Tibial artery (tissue), 4 donors: ENCODE measurements around the gene MMP8.

Source experiments
- DNase-seq, 2 donors: peaks; one replicate each; pipeline ENCODE4 v3.0.0-alpha.2; 2019
- H3K27ac ChIP-seq, 2 donors: fragments of 200-600 bp; sonication (generic) in 1 of 2; 1 replicate in 1 of 2; 2 replicates in 1 of 2; pipeline ENCODE4 v1.5.1; 2018 to 2019; ENCODE audit warnings: mild to moderate bottlenecking in 1 of 2
- H3K27me3 ChIP-seq, 2 donors: fragments of 200-600 bp; sonication (generic) in 1 of 2; one replicate each; pipeline versions ENCODE4 v1.5.1 to v1.6.0; 2016 to 2019
- H3K36me3 ChIP-seq, 3 donors: fragments of 200-600 bp; sonication (generic) in 2 of 3; one replicate each; pipeline ENCODE4 v1.5.1; 2016 to 2019; ENCODE audit warnings: mild to moderate bottlenecking in 2 of 3
- H3K4me1 ChIP-seq, 4 donors: fragments of 200-600 bp; sonication (generic) in 2 of 4; 1 replicate in 3 of 4; 2 replicates in 1 of 4; pipeline ENCODE4 v1.5.1; 2016 to 2019
- H3K4me3 ChIP-seq, 2 donors: fragments of 200-600 bp; sonication (generic) in 1 of 2; 1 replicate in 1 of 2; 2 replicates in 1 of 2; pipeline ENCODE4 v1.5.1; 2018 to 2019; ENCODE audit warnings: mild to moderate bottlenecking in 2 of 2
- H3K9me3 ChIP-seq, 3 donors: fragments of 200-600 bp; sonication (generic) in 1 of 3; one replicate each; pipeline ENCODE4 v1.5.1; 2016 to 2019
- intact Hi-C: fragments of 100-400 bp; cut with DNase I; formaldehyde crosslinking; loops from one replicate; pipeline ENCODE4 v1.15.0; 2023; ENCODE audit warnings: low total_unique reads
- TF ChIP-seq, protein P1 (sequence below), 2 experiments: fragments of 200-600 bp in 1 of 2; fragments of 450-650 bp in 1 of 2; IDR thresholded peaks; one replicate each; pipeline ENCODE4 v1.5.1; 2017 to 2019; ENCODE audit warnings: antibody characterized with exemption in 2 of 2, mild to moderate bottlenecking in 1 of 2, moderate library complexity in 1 of 2

Gene MMP8

DNA sequence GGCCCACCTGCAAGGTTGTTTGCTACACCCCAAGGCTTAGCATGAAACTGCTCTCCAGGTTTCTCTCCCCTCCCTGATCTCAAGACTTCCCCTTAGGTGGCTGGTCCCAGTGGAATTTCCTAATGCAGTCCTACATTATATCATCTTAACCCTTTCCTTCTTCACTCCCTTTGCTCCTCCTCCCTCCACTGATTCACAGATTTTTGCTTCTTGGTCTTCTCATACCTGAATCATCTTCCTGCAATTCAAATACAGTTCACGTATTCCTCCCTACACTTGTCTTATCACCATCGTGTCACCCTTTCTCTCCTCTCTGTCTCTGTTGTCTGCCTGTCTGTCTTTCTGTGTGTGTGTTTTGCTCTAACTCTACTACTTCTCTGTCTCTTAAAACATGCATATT lies 38.7 kb upstream of the MMP8 start:
- Histone ChIP-seq H3K9me3 (no peaks in the 10 kb centered on the region), H3K4me3 (no peak overlapping the region), H3K4me1 (no peaks in the 10 kb centered on the region), H3K36me3 (no peaks in the 10 kb centered on the region), H3K27me3 (no peaks in the 10 kb centered on the region), H3K27ac (no peak overlapping the region)
- no peak for DNase-seq
- intact Hi-C loops, result no loop called here
- TF ChIP-seq, protein P1, sequence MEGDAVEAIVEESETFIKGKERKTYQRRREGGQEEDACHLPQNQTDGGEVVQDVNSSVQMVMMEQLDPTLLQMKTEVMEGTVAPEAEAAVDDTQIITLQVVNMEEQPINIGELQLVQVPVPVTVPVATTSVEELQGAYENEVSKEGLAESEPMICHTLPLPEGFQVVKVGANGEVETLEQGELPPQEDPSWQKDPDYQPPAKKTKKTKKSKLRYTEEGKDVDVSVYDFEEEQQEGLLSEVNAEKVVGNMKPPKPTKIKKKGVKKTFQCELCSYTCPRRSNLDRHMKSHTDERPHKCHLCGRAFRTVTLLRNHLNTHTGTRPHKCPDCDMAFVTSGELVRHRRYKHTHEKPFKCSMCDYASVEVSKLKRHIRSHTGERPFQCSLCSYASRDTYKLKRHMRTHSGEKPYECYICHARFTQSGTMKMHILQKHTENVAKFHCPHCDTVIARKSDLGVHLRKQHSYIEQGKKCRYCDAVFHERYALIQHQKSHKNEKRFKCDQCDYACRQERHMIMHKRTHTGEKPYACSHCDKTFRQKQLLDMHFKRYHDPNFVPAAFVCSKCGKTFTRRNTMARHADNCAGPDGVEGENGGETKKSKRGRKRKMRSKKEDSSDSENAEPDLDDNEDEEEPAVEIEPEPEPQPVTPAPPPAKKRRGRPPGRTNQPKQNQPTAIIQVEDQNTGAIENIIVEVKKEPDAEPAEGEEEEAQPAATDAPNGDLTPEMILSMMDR (IDR thresholded peaks at IDR 0.05), result no peak

DNA sequence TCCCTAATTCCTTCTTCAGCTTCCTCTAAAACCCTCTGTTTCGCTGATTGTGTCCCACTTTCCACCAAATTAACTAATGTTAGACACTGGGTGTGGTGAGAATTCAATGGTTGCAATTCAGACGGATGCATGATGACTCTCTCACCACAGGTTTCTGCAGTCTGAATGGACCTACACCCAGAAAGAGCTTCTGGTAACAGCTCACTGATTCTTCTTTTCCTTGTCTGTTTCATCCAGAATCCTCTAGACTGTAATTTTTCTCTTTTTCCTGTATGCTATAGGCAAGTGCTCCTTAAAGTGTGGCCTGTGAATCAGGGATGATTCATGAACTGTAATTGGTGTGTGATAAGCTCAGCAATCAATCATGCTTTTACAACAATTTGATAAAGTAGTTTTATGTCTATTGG lies 37.6 kb upstream of the MMP8 start:
- no peaks in the 10 kb centered on the region for H3K27me3 ChIP-seq
- TF ChIP-seq, protein P1 (IDR thresholded peaks at IDR 0.05), result no peak
- H3K9me3 ChIP-seq, result no peaks in the 10 kb centered on the region
- H3K4me1 ChIP-seq, result no peaks in the 10 kb centered on the region
- intact Hi-C loops, result no loop called here
- no peak for DNase-seq
- H3K27ac ChIP-seq, result no peak overlapping the region
- H3K36me3 ChIP-seq, result no peaks in the 10 kb centered on the region
- H3K4me3 ChIP-seq, result no peak overlapping the region

DNA sequence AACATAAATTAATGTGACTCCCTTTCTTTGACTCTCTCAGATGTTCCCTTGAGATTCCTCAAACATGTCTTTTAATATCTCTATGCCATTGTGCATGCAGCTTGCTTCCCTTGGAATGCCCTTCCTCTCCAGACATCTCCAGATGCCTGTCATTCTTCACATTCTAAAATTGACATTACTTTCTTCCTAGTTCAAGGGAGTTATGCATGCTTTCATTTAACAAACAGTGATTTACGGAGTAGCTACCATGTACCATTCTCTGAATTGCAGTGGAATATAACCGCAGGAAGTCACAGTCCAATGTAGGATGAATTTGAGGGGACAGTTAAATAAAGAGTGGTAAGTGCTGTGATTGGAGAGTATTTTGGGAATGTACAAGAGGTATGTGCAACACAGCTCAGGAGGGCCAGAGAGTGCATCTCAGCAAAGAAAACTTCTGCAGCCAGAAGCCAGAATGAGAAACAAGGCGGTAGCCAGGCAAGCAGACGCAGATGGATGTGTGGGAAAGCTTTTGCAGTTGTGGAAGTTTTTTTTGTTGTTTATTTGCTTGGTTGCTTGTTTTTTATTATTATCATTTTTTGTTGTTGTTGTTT lies 37.0 kb upstream of the MMP8 start:
- no peaks in the 10 kb centered on the region for H3K9me3 ChIP-seq
- no peak for DNase-seq
- TF ChIP-seq, protein P1 (IDR thresholded peaks at IDR 0.05), result no peak
- no peaks in the 10 kb centered on the region for H3K36me3 ChIP-seq
- no peaks in the 10 kb centered on the region for H3K4me1 ChIP-seq
- no peaks in the 10 kb centered on the region for H3K27me3 ChIP-seq
- no peak overlapping the region for H3K4me3 ChIP-seq
- intact Hi-C loops, result no loop called here
- no peak overlapping the region for H3K27ac ChIP-seq

DNA sequence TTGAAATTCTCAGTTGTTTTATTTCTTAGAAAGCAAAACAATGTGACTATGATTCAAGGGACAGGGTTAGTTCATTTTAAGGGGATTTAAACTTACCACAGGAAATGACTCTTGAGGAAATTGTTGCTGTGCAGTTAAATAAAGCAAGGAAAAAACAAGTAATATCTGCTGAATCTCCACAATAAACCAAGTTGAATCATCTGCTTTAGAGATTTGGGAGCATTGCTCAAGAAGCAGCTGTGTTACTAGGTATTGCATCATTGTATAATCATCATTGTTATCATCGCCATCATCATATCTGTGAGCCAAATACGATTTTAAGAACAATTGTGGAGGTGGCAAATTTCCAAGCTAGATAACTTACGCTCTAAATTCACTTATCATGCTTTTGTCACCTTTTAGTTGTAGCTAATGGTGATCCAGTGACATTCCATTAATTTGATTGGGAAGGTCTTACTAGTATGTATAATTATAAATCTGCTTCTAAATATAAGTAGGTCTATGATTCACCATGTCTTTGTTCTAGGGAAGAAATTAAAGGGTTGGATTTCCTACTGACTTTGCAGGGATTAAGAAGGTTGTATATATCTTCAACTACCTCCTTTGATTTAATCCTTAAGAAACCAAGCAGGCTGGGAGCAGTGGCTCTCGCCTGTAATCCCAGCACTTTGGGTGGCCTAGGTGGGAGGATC lies 35.7 kb upstream of the MMP8 start:
- Histone ChIP-seq H3K36me3 (no peaks in the 10 kb centered on the region), H3K27me3 (no peaks in the 10 kb centered on the region), H3K27ac (no peak overlapping the region), H3K9me3 (no peaks in the 10 kb centered on the region), H3K4me1 (no peaks in the 10 kb centered on the region), H3K4me3 (no peak overlapping the region)
- no peak for DNase-seq
- intact Hi-C loops, result no loop called here
- TF ChIP-seq, protein P1 (IDR thresholded peaks at IDR 0.05), result no peak

DNA sequence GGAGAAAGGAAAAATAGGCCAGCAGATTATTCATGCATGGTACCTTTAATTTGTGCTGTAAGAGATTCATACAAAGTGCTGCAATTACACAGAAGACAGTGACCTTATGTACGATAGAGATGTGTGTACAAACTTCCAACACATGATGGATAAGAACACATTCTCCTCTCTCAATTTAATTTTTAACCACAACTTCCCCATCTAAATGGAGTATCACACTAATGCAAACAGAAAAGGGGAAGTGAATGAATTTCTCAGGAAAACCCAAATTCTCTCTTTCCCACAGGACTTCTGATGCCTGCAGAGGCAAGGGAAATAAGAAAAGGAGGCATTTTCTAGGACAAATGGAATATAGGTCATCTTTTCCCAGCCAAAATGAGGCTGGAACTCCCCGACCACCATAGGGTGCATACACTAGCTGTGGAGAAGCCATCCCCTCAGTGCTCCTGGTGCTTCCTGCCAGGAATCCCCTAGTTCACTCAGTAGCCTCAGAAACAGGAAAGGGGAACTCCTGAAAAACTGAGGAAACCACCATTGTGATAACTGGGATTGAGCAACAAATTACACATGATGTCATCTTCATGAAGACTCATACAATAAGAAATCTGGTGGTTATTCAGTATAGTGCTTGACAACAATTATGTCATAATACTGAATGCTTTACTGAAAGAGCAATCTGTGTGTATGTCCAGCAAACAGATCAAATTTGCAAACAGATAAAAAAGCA lies 33.2 kb upstream of the MMP8 start:
- intact Hi-C loops, result no loop called here
- no peak overlapping the region for H3K27ac ChIP-seq
- no peaks in the 10 kb centered on the region for H3K36me3 ChIP-seq
- no peak for DNase-seq
- H3K27me3 ChIP-seq, result no peaks in the 10 kb centered on the region
- H3K4me1 ChIP-seq, result no peaks in the 10 kb centered on the region
- no peak overlapping the region for H3K4me3 ChIP-seq
- H3K9me3 ChIP-seq, result no peaks in the 10 kb centered on the region
- TF ChIP-seq, protein P1 (IDR thresholded peaks at IDR 0.05), result no peak
